HG02763 (cell line): ENCODE measurements around the gene FBXO24.

Experiments used
- ATAC-seq: cut with Tn5 transposase; IDR thresholded peaks from one replicate; pipeline ENCODE4 v1.9.1; 2021; ENCODE audit warnings: mild to moderate bottlenecking, moderate library complexity; ENCODE audit not compliant: unreplicated experiment

Gene FBXO24

DNA sequence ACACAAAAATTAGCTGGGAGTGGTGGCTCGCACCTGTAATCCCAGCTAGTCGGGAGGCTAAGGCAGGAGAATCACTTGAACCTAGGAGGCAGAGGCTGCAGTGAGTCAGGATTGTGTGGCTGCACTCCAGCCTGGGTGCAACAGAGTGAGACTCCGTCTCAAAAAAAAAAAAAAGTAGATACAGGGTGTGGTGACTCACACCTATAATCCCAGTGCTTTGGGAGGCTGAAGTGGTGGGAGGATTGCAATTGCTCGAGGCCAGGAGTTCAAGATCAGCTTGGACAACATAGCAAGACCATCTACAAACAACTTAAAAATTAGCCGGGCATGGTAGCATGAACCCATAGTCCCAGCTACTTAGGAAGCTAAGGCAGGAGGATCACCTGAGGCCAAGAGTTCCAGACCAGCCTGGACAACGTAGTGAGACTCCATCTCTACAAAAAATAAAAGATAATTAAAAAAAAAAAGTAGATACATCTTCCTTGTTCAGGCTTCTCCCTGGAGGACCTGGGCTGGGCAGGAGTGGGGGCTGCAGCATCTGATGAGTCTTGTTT lies 28.3 kb downstream of the FBXO24 start:
- ATAC-seq = no peak

DNA sequence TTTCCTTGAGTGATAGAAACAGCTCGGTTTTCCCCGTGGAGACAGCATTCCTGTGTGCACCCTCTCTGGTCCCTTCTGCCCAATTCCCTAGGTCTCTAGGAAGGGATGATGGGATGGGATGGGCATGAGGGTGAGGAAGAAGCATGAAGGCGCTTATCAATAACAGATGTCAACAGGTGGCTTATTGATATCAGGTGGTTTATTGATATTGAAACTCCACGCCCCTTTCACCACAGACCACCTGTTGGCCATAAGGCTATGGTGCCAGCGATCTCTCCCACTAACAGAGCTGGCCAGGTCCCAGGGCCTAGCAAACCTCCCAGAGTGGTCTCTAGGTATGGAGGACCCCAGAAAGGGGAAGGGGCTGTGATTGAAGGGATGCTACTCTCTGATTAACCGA lies 34.1 kb downstream of the FBXO24 start:
- ATAC-seq = no peak

DNA sequence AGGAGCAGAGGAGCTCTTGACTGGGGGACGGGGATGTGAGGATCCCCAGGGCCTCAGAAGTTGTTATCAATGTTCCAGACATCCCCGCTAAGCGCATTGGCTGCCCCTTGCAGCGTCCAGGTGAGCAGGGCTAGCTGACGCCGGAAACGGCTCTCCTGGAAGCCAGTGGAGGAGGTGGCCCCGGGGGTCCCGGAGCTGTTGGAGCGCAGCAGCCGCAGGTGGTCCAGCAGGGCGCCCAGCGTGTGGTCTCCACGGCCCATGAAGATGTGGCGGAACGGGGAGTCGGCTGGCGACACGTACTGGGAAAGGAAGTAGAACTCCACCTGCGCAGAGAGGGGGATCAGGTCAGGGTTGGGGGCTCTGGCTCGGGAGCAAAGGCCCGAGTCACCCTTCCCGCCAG lies 34.7 kb downstream of the FBXO24 start:
- ATAC-seq = no peak

DNA sequence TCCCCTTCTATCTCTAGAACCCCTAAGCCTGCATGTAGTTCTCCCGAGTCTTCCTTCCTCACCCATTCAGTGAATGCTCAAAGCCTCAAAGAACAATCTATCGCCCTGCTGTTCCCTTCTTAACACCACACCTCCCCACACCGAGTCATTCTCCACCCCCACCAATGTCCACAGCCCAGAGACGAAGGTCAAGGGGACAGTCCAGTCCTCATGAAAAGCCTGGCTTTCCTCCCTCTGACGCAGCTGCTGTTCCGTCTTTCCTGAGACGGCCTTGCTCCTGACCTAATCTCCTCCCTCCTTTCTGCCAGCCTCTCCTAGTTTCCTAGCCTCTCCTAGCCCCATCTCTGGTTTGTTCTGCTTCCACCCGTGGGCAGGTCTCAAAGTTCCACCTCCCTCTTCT lies 35.4 kb downstream of the FBXO24 start:
- ATAC-seq = no peak

DNA sequence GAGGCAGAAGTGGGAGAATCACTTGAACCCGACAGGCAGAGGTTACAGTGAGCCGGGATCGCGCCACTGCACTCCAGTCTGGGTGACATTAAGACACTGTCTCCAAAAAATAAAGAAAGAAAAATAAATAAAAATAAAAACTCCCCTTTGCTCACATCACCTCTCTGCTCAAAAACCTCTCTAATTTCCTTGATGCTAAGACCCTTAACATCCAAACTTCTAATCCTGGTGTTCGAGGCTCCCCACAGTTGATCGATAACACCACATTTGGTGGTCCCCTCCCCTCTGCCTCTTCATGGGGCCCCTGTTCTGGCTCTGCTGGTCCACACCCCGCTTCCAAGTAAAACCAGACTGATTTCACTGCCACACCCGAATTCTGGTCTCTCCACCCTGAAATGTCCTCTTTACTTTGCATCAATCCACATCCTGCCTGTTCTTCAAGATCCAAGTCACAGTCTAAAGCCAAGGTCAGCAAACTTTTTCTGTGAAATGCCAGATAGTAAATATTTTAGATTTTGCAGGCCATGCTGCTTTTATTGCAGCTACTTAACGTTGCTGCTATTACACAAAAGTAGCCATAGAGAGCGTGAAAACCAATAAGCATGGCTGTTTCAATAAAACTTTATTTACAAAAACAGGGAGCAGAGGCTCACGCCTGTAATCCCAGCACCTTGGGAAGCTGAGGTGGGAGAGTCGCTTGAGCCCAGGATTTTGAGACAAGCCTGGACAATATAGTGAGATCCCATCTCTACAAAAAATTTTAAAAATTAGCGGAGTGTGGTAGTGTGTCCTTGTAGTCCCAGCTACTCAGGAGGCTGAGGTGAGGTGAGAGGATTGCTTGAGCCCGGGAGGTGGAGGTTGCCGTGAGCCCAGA lies 38.1 kb downstream of the FBXO24 start:
- no peak for ATAC-seq

DNA sequence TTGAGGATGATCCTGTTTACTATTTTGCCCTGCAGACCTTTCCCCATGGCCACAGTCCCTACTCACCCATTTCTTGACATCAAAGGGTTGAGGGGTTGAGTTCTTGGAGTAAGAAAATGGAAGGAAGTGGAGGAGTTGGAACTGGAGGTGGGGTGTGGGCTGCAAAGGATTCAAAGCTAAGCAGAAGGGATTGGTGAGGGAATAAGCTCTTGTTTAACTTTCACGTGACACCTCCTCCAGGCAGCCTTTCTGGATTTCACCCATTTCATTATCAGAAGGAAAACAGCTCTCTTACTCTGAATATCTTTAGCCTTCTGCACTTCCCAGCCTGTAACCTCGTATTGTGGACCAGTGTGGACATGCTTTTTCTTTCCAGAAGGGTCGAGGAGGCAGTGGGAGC lies 39.9 kb downstream of the FBXO24 start:
- no peak for ATAC-seq

DNA sequence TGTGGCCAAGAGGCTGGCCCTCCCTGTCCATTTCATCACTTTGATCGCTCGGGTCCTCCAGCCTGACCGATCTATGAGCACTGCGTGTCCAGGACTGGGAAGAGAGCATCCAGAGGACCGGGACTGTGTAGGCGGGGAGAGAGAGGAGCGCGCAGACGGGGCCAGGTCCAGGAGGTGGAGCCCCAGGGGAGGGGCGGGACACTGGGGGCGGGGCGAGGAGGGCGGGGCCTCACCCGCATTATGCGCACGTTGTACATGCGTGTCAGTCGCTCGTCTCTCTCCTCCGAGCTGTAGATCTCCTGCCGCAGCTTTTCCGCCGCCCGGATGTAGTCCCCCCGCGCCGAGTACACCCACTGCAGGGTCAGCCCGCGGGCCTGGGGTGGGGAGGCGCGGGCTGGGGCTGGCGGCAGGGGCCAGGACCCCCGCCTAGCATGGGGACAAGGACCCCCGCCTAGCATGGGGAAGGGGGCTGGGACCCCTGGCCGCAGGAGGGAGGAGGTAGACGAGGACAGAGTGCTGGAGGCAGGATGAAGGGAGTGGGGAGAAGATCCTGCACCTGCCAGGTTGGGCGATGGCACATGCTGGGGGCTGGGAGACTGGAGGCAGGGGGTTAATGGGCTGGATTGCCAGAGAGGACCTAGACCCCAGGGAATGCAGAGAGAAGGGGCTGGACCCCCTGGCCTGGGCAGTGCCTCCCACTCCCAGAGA lies 40.6 kb downstream of the FBXO24 start:
- ATAC-seq = no peak

DNA sequence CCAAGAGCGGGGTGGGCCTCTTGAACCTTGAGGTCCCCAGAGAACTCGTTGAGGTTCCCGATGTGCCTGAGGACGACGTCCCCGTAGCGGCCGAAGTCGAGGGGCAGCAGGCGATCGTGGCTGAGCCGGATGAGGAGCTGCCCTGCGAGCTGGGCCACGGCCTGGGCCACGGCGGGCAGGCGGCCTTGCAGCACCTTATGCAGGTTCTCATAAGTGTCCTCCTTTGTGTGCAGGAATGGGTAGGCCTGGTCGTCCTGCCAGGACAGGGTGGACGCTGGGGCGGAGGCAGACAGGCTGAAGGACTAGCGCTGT lies 41.1 kb downstream of the FBXO24 start:
- no peak for ATAC-seq

DNA sequence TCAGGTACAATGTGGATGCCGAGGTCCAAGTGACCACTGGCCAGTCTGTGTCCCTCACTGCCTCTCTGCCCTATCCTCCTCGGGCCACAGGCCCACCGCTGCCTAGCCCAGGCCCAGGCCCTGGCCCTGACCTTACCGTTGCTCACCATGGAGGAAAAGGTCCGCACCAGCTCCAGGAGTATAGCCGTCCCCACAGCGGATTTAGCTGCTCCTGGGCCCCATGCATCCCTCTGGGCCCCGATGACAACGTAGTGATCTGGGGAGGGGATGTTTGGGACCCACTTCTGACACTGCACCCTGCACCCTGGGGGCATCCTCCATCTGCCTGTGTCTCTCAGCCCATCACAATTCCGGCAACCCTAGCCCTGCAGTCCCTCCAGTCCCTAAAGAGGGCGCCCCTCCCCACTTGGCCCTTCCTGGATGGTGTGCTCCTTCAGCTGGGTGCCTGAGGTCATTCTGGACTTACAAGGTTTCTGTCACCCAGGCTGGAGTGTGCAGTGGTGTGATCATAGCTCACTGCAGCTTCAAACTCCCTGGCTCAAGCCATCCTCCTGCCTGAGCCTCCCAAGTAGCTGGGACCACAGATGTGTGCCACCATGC lies 43.1 kb downstream of the FBXO24 start:
- ATAC-seq = no peak

DNA sequence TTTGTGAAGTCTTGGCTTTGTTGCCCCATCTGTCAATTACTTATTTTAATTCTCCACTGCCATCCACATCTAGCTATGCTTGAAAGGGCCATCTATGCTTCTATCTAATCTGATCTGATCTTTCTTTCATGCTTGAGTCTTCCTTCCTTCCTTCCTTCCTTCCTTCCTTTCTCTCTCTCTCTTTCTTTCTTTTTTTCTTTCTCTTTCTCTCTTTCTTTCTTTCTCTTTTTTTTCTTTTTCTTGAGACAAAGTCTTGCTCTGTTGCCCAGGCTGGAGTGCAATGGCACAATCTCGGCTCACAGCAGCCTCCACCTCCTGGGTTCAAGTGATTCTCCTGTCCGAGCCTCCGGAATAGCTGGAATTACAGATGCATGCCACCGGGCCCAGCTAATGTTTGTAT lies 43.9 kb downstream of the FBXO24 start:
- ATAC-seq = no peak

DNA sequence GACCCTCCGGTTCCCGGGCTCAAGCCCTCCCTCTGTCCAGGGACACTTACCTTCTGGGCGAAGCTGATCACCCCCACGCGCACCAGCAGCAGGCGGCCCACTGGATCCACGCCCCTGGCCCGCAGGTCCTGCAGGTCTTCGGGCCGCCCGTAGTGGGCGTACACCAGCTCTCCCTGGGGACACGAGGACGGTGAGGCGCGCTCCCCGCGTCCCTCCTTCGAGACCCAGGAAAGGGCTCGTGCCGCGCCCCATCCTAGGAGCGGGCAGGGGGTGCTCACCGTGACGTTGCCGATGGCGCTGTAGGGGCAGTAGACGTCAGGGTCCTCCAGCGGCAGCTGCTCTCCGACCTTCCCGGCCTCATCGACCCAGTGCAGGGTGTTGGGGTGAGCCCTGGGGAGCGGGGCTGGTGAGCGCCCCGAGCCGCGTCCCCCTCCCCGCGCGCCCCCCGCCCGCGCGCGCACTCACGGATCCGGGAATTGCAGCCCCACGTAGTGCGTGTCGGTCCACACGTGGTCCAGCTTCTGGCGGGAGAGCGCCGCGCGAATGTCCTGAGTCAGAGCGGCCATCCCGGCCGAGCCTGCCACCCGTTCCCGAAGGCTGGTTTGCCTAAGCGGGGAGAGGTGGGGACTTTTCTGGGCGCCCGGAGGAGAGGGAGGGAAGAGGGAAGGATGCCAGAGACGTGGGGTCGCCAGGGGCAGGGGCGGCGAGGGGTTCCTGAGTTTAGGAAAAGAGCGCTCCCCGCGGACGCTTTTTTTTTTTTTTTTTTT lies 47.0 kb downstream of the FBXO24 start:
- ATAC-seq = no peak

DNA sequence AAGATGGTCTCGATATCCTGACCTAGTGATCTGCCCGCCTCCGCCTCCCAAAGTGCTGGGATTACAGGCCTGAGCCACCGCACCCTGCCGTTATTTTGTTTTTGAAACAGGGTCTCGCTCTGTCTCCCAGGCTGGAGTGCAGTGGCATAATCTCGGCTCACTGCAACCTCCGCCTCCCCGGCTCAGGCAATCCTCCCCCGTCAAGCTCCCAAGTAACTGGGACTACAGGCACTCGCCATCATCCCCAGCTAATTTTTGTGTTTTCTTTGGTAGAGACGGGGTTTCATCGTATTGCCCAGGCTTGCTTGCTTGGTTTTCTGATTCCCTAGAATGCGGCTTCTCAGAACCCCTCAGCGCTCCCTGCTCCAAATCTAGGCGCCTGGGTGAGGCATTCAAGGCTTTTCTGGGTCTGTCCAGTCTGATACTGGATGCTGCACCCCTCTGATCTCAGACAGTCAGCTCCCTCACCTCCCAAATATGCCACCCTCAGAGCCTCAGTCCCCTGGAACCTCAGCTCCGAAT lies 53.9 kb downstream of the FBXO24 start:
- ATAC-seq = no peak

DNA sequence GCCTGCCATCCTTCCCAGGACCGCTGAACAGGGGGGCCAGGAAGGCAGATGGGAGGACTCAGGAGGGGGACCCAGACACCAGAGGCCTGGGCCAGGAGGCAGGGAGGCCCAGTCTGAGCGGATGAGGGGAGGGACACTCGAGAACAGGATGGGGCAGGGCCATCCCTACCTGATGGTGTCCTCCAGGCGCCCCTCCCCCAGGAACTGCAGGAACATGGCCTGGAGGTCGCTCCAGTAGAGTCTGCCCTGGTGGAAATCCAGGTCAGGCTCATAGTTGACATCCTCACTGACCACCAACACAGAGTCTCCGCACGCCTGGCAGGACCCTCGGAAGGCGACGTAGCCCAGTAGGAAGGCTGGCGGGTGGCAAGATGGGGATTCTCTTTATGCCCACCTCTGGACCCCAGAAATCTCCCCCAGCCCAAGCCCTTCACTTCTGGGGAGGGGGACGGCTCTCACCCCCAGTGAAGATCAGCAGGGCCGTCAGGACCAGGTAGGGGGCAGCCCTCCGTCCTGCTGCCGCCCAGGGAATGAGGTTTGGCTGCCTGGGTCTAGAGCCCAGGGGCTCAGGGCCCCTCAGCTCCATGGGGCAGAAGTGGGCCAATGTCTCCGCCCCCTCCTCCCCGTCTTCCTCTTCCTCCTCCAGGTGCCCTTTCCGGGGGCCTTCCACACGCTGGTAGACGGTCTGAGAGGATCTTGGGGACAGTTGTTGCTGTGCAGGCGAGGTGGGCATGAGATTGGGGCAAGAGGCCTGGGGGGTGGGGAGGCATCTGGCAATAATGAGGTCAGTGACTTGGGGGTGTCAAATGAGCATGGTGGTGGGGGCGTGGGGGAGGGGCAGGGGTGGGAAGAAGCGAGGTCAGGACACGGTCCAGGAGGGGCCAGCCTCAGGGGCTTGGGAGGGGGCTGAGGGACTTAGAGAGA lies 54.7 kb downstream of the FBXO24 start:
- ATAC-seq = no peak

DNA sequence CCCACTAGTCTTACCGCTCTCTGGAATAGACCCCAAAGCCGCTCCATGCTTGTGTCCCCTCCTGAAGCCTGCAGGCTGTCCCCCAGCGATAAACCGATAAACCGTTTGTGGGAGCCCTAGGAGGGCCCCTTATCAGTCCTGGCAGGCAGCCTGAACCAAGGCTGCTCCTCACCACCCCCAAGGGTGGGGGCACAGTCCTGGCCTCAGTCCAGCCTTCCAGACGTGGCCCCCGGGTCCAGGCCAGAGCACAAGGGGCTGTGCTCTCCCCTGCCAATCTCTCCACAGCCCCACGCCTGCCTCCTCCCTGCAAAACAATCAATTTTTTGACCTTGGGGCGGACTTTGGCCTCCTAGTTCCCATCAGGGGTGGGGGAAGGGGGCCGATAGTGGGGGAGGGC lies 55.3 kb downstream of the FBXO24 start, which contains the start of gene TFR2:
Gene TFR2, minus strand, starts transcription at position 90 of the 397 bp plus-strand sequence. Its CDS starts 43 bp downstream, at position 47.
- ATAC-seq = no peak

DNA sequence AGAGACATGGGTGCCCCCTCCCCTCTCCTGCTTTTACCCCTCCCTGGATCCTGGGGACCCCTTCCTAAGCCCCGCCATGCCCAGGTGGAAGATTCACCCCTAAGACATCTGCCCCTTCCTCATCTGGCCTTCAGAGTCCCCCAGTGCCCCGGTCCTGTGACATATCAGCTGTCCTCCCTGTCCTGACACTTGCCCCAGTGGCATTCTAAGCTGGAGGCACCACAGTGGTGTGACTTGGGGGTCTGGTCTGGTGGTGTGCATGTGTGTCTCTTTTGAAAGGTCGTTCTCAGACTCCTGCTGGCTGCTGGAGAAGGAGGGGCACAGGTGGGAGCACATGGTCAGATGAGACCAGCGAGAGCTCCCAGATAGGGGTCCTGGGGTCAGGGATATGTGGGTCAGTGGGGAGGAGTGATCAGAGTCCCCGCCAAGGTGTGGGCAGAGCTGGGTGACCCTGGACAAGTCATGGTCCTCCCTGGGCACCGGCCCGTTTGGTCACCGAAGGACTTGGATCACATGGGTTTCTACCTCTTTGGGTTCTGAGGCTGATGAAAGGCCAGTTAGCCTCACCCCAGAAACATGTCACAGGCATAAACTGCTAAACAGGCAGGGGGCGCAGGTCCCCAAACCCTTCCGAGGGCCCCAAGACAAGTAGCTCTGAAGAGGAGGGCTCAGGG lies 55.9 kb downstream of the FBXO24 start:
- ATAC-seq = no peak

DNA sequence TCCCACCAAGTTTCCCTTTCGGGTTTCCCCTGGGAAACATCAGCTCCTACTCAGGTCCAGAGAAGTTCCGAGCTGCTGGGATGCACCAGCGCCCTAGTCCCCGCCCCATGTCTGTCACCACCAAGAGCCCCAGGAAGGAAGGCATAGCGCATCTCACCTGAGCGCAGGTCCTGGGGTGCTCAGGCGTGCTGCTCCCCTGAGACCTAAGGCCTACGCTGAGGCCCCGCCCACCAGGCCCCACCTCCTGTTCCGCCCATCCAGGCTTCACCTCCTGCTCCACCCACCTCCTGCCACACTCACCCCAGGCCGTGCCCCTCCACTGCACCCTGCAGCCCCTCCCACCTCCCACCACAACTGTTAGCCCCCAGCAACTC lies 56.4 kb downstream of the FBXO24 start:
- no peak for ATAC-seq

DNA sequence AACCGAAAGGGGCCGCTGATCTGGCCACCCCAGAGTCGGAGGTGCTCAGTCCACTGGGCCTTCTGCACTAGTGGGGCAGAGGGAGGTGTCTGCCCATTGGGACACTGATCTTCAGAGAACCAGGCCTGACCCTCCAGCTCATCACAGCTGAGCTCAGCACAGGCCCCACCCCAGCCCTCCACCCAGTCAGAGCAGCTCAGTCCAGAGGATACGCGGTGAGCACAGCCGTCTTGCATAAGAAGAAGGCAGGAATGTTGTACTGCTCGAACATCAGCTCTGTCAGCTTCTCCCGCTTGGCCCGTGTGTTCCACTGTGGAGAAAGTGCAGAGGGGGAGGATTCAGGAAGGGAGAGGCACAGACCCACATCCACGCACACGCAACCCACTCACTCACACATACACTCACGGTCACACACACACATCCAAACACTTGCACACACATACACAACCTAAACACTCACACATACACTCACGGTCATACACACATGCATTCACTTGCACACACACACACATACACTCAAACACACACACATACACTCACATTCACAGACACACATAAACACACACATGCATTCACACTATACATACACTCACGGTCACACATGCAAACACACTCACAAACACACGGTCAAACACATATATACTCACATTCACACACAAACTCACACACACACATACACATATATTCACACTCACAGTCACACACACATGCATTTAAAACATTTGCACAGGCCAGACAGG lies 63.9 kb downstream of the FBXO24 start:
- ATAC-seq = no peak
